ENCODE results near the gene B9D2.

- TF ChIP-seq TAF1 (IDR thresholded peaks at IDR 0.05; ENCODE audit: borderline replicate concordance, low read depth, low read length) (no peak), POLR2A (IDR thresholded peaks at IDR 0.05; ENCODE audit: low read depth, low read length) (no peak), POLR2AphosphoS5 (IDR thresholded peaks at IDR 0.05; ENCODE audit: low read depth, low read length) (no peak)
Measured at GRCh38 chr19:41391618-41392017, 27.7 kb upstream of the B9D2 start.
